HCT116 (cell line): Measurements from ENCODE around the gene UPP2.

ENCODE experiments used
- ELF1 ChIP-seq: IDR thresholded peaks from 2 replicates; pipeline ENCODE4 v1.6.1; 2012; ENCODE audit warnings: low read depth, borderline replicate concordance
- EZH2phosphoT487 ChIP-seq: fragments of 200-600 bp; IDR thresholded peaks from 2 replicates; pipeline ENCODE4 v1.6.1; 2018; ENCODE audit warnings: antibody characterized with exemption, borderline replicate concordance
- FOSL1 ChIP-seq: IDR thresholded peaks from 2 replicates; pipeline ENCODE4 v1.6.1; 2012; ENCODE audit warnings: low read depth
- POLR2A ChIP-seq: IDR thresholded peaks from 2 replicates; pipeline ENCODE4 v1.7.0; 2011; ENCODE audit warnings: borderline replicate concordance; ENCODE audit not compliant: insufficient read depth, insufficient read length; ENCODE audit errors: extremely low read depth
- POLR2AphosphoS5 ChIP-seq: IDR thresholded peaks from 2 replicates; pipeline ENCODE4 v1.6.1; 2011; ENCODE audit warnings: mild to moderate bottlenecking, low read depth, low read length, moderate library complexity
- SRF ChIP-seq: IDR thresholded peaks from 2 replicates; pipeline ENCODE4 v1.6.1; 2012; ENCODE audit warnings: low read depth
- ZNF274 ChIP-seq: fragments of 200-500 bp; sonication (Bioruptor generic); IDR thresholded peaks from 2 replicates; pipeline ENCODE4 v1.6.1; 2014; ENCODE audit warnings: mild to moderate bottlenecking, low read depth, low read length, inconsistent platforms
- TF ChIP-seq, protein P1 (sequence below), 3 experiments: fragments of 200-600 bp in 1 of 3; sonication (generic) in 1 of 3; IDR thresholded peaks in 2 of 3; conservative IDR thresholded peaks in 1 of 3; 2 replicates each; pipeline ENCODE4 v1.5.1; 2012 to 2017; ENCODE audit warnings: low read depth in 2 of 3, low read length in 2 of 3, antibody characterized with exemption in 1 of 3, borderline replicate concordance in 1 of 3, control low read depth in 1 of 3, mild to moderate bottlenecking in 1 of 3, mixed read lengths in 1 of 3, mixed run types in 1 of 3, moderate library complexity in 1 of 3; ENCODE audit not compliant: insufficient read depth in 1 of 3
- TF ChIP-seq, protein P2 (sequence below): IDR thresholded peaks from 2 replicates; pipeline ENCODE4 v1.6.1; 2012; ENCODE audit warnings: low read depth

GRCh38 chr2:158131483-158131912 lies 29.8 kb downstream of the UPP2 start:
- TF ChIP-seq, protein P1, sequence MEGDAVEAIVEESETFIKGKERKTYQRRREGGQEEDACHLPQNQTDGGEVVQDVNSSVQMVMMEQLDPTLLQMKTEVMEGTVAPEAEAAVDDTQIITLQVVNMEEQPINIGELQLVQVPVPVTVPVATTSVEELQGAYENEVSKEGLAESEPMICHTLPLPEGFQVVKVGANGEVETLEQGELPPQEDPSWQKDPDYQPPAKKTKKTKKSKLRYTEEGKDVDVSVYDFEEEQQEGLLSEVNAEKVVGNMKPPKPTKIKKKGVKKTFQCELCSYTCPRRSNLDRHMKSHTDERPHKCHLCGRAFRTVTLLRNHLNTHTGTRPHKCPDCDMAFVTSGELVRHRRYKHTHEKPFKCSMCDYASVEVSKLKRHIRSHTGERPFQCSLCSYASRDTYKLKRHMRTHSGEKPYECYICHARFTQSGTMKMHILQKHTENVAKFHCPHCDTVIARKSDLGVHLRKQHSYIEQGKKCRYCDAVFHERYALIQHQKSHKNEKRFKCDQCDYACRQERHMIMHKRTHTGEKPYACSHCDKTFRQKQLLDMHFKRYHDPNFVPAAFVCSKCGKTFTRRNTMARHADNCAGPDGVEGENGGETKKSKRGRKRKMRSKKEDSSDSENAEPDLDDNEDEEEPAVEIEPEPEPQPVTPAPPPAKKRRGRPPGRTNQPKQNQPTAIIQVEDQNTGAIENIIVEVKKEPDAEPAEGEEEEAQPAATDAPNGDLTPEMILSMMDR (IDR thresholded peaks at IDR 0.05 in 2 of 3, conservative IDR thresholded peaks at IDR 0.05 in 1 of 3; ENCODE audit: borderline replicate concordance in 1 of 3, insufficient read depth in 1 of 3, low read depth in 2 of 3, low read length in 2 of 3), result no peak
- TF ChIP-seq FOSL1, result no peak
- TF ChIP-seq, protein P2, sequence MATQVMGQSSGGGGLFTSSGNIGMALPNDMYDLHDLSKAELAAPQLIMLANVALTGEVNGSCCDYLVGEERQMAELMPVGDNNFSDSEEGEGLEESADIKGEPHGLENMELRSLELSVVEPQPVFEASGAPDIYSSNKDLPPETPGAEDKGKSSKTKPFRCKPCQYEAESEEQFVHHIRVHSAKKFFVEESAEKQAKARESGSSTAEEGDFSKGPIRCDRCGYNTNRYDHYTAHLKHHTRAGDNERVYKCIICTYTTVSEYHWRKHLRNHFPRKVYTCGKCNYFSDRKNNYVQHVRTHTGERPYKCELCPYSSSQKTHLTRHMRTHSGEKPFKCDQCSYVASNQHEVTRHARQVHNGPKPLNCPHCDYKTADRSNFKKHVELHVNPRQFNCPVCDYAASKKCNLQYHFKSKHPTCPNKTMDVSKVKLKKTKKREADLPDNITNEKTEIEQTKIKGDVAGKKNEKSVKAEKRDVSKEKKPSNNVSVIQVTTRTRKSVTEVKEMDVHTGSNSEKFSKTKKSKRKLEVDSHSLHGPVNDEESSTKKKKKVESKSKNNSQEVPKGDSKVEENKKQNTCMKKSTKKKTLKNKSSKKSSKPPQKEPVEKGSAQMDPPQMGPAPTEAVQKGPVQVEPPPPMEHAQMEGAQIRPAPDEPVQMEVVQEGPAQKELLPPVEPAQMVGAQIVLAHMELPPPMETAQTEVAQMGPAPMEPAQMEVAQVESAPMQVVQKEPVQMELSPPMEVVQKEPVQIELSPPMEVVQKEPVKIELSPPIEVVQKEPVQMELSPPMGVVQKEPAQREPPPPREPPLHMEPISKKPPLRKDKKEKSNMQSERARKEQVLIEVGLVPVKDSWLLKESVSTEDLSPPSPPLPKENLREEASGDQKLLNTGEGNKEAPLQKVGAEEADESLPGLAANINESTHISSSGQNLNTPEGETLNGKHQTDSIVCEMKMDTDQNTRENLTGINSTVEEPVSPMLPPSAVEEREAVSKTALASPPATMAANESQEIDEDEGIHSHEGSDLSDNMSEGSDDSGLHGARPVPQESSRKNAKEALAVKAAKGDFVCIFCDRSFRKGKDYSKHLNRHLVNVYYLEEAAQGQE, result no peak
- TF ChIP-seq SRF, result no peak
- no peak for TF ChIP-seq EZH2phosphoT487
- TF ChIP-seq ZNF274, result no peak
- TF ChIP-seq ELF1, result no peak
- TF ChIP-seq POLR2A, result no peak
- TF ChIP-seq POLR2AphosphoS5, result no peak
